Activated T-helper 17 cell treated with anti-CD3 and anti-CD28 coated beads, Interleukin-2, amount 50 U/mL, for 72 hours (primary cell): ENCODE results near the gene KIAA0825. TPM values are rescaled to one million over a fixed set of nuclear protein-coding genes. Genes with fewer than 3 reads are reported as not detected.
A peak's percentile ranks its signal among the peaks of the same experiment; 100 is the strongest.

ENCODE experiments used
- ATAC-seq: fragments of 150-1000 bp; cut with Tn5 transposase; replicated peaks from 2 replicates; pipeline ENCODE4 v1.10.0; 2021; ENCODE audit warnings: mild to moderate bottlenecking, moderate library complexity
- H3K27ac Mint-ChIP-seq: one replicate; pipeline ENCODE4 v1.8.0; 2022; ENCODE audit warnings: mixed read lengths
- H3K27me3 Mint-ChIP-seq: one replicate; pipeline ENCODE4 v1.8.0; 2022; ENCODE audit warnings: mixed read lengths
- H3K36me3 Mint-ChIP-seq: one replicate; pipeline ENCODE4 v1.8.0; 2022; ENCODE audit warnings: low read depth, mild to moderate bottlenecking, mixed read lengths
- H3K4me1 Mint-ChIP-seq: one replicate; pipeline ENCODE4 v1.8.0; 2022; ENCODE audit warnings: mixed read lengths
- H3K4me3 Mint-ChIP-seq: one replicate; pipeline ENCODE4 v1.8.0; 2022; ENCODE audit warnings: mild to moderate bottlenecking, mixed read lengths
- H3K9me3 Mint-ChIP-seq: one replicate; pipeline ENCODE4 v1.8.0; 2022; ENCODE audit warnings: mixed read lengths
- total RNA-seq, 2 donors: library from RNA; stranded (reverse); gene quantifications; one replicate each; pipeline ENCODE4 v1.2.3, GENCODE V29; 2022

The KIAA0825 gene
- total RNA-seq, 2 donors from 2014 or later: 0.97 to 1.1 TPM

DNA sequence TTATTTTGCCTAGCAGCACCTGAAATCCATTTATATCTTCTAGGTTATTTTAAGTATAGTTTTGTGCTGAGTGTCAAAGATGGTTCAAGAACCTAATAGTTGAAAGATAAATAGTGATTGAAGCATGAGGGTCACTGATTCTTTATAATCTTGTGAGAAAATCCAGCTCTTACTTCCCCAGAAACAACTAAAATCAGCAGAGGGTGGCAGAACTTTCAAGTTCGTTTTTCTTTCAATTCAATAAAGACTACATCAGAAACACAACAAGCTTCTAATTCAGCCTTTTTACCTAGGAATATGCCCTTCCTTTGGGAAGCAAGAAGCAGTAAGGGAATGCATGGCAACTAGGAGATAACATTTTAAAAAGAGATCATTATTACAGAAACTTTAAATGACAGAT is 202.6 kb downstream of the KIAA0825 start:
- H3K36me3 Mint-ChIP-seq: no peaks in the 10 kb centered on the region
- H3K27me3 Mint-ChIP-seq: no peaks in the 10 kb centered on the region
- ATAC-seq: no peak
- no peak overlapping the region for H3K4me3 Mint-ChIP-seq
- H3K4me1 Mint-ChIP-seq: no peaks in the 10 kb centered on the region
- H3K9me3 Mint-ChIP-seq: no peaks in the 10 kb centered on the region
- H3K27ac Mint-ChIP-seq: no peak overlapping the region

DNA sequence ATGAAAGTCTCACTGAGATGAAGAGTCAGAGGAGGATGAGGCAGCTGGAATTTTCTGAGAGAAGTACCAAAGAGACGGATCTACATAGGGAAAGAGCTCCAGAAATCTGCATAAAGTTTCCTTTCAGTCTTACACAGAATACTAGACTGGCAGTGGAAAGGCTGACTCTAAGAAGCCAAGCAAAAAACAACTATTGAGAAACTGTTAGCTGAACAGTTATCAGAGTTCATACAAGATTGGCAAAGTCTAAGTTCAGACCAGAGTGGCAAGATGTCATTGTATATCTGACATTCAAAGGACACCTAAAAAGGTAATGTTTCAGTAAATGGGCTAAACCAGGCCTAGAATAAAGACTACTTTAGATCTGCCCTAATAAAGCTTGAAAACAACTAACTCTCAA is 209.0 kb downstream of the KIAA0825 start:
- no peak for ATAC-seq
- Mint-ChIP-seq H3K36me3 (no peaks in the 10 kb centered on the region), H3K4me1 (no peaks in the 10 kb centered on the region), H3K9me3 (peaks cover 9% of the 10 kb centered on the region), H3K4me3 (no peak overlapping the region), H3K27me3 (no peaks in the 10 kb centered on the region), H3K27ac (no peak overlapping the region)

DNA sequence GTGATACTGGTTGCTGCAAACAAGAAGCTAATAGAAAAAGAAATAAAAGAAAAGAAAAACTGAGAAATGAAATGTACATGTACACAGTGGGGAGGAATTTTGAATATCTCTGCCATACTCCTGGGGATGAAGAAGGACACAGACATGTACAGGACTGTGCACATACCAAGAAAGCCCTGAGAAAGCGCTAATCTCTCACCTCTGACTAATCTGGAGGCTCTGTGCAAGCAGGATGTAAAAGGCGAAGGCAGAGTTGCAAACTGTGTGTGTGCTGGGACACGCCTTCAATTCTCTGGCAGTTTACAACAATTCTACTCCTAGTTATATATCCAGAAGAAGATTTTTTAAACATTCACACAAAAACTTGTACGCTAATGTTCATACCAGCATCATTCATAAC is 211.4 kb downstream of the KIAA0825 start:
- no peaks in the 10 kb centered on the region for H3K4me1 Mint-ChIP-seq
- no peak overlapping the region for H3K4me3 Mint-ChIP-seq
- no peak overlapping the region for H3K27ac Mint-ChIP-seq
- no peaks in the 10 kb centered on the region for H3K27me3 Mint-ChIP-seq
- no peak for ATAC-seq
- H3K9me3 Mint-ChIP-seq: peaks cover 9% of the 10 kb centered on the region
- no peaks in the 10 kb centered on the region for H3K36me3 Mint-ChIP-seq

DNA sequence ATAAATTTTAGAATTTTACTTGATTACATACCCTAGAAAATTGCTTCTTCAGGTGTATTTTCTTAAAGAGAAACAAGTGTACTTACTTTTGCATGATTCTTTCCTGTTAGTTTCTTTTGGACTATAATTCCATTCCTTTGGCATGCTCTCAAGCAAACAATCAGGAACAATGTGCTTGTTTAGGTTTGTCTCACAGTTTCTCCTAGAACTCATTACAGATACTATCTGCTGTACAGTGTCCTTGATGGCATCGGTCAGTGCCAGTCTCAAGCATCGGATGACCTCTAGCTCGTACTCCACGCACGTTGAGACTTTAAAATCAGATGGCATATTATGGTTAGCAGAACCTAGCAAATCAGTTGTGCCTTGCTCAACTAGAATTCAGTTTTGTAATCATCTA is 214.9 kb downstream of the KIAA0825 start:
- no peaks in the 10 kb centered on the region for H3K9me3 Mint-ChIP-seq

DNA sequence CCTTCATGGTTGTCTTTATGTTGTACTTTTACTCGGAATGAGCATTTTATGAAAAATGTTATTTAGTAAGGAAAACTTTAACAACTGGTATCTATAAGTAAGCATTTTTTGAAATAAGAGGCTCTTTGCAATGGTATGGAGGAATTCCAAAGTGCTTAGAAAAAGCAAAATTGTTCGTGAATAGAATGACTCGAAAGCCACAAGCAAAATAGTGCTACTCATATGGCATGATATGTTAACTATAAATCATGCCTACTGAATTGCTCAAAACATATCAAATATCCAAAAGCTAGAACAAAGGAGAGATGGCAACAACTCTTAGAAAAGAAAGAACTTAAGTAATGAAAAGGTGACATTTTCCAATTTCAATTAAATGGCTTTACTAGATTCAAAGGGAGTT is 216.3 kb downstream of the KIAA0825 start:
- no peak overlapping the region for H3K27ac Mint-ChIP-seq
- no peak overlapping the region for H3K4me3 Mint-ChIP-seq
- H3K9me3 Mint-ChIP-seq: no peaks in the 10 kb centered on the region
- H3K36me3 Mint-ChIP-seq: no peaks in the 10 kb centered on the region
- H3K4me1 Mint-ChIP-seq: no peaks in the 10 kb centered on the region
- no peak for ATAC-seq
- H3K27me3 Mint-ChIP-seq: no peaks in the 10 kb centered on the region

More for the DNA sequence above, 214.9 kb downstream of the KIAA0825 start:
- no peaks in the 10 kb centered on the region for H3K27me3 Mint-ChIP-seq
- H3K4me3 Mint-ChIP-seq: no peak overlapping the region
- H3K4me1 Mint-ChIP-seq: no peaks in the 10 kb centered on the region
- ATAC-seq: no peak
- no peak overlapping the region for H3K27ac Mint-ChIP-seq
- no peaks in the 10 kb centered on the region for H3K36me3 Mint-ChIP-seq

DNA sequence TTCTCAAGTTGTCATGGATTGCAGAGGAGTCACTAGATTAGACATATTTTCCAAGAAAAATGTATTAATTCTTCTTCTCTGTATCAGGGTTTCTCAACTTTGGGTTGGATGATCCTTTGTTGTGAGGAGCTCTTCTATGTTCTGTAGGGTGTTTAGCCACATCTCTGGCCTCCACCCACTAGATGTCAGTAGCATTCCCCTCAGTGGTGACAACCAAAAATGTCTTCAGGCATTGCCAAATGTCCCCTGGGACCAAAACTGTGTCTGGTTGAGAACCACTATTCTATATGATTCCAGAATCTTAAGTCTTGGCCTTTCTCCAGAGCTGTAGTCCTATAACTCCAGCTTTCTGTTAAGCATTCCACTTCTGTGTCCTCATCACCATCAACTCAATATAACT is 220.9 kb downstream of the KIAA0825 start:
- no peaks in the 10 kb centered on the region for H3K36me3 Mint-ChIP-seq
- no peak for ATAC-seq
- no peaks in the 10 kb centered on the region for H3K4me1 Mint-ChIP-seq
- H3K4me3 Mint-ChIP-seq: no peak overlapping the region
- no peaks in the 10 kb centered on the region for H3K27me3 Mint-ChIP-seq
- no peak overlapping the region for H3K27ac Mint-ChIP-seq
- no peaks in the 10 kb centered on the region for H3K9me3 Mint-ChIP-seq

DNA sequence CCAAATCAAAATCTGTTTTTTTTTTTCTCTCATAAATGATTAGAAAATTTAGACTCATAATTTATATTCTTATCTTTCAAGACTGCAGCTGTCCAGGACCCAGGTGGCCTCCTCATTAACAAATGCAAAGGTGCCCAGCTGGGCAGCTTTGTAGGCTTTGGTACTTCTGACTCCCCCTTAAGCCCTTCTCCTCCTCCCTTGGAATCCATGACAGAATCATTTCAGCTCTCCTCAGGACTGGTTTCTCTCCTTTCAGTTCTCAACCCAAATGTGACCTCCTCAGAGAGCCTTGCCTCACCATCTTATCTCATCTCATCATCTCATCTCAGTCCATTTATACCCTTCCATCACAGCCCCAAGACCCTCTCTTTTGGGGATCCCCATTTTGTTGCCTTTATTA is 221.7 kb downstream of the KIAA0825 start:
- no peaks in the 10 kb centered on the region for H3K36me3 Mint-ChIP-seq
- H3K9me3 Mint-ChIP-seq: no peaks in the 10 kb centered on the region
- H3K27me3 Mint-ChIP-seq: no peaks in the 10 kb centered on the region
- no peak overlapping the region for H3K4me3 Mint-ChIP-seq
- no peaks in the 10 kb centered on the region for H3K4me1 Mint-ChIP-seq
- ATAC-seq: no peak
- H3K27ac Mint-ChIP-seq: no peak overlapping the region

DNA sequence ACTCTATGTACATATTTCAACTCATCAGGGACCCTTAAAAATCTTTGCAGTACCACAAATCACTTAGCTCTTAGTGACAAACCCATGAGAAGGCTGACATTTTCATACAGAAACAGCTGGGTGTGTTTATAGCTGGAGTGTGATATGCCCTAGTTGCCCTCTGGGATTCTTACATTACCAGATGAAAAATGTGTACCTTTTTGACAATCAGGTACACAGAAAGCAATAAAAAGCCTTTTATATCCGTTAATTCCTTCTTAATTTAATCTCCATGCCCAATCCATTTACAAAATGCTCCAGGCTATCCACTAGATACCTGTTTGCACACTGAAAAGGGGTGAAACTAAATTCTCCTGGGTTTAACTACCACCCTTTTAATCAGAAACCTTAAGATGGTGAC is 222.9 kb downstream of the KIAA0825 start:
- Mint-ChIP-seq H3K27me3 (no peaks in the 10 kb centered on the region), H3K9me3 (no peaks in the 10 kb centered on the region), H3K4me3 (no peak overlapping the region), H3K27ac (no peak overlapping the region), H3K36me3 (no peaks in the 10 kb centered on the region), H3K4me1 (no peaks in the 10 kb centered on the region)
- ATAC-seq: no peak

DNA sequence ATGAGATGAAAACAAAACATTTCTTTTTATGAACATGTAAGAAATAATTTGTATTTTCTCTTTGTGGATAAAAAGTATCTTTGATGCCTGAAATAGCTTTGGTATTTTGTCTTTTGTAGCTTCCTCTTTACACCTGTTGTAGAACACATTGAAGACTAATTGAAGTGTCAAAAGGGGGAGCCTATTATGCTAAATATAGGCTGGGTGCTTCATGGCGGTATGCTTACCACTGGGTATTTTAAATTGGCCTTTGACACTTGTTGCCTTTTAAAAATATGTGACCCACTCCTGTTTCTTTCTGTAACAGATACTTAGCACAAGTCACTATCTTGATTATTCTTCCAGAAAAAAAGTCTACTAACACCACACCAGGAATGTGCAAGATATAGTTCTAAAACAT is 226.4 kb downstream of the KIAA0825 start:
- no peaks in the 10 kb centered on the region for H3K36me3 Mint-ChIP-seq
- H3K4me1 Mint-ChIP-seq: no peaks in the 10 kb centered on the region
- H3K9me3 Mint-ChIP-seq: no peaks in the 10 kb centered on the region
- ATAC-seq: no peak
- no peak overlapping the region for H3K27ac Mint-ChIP-seq
- H3K4me3 Mint-ChIP-seq: no peak overlapping the region
- H3K27me3 Mint-ChIP-seq: no peaks in the 10 kb centered on the region

DNA sequence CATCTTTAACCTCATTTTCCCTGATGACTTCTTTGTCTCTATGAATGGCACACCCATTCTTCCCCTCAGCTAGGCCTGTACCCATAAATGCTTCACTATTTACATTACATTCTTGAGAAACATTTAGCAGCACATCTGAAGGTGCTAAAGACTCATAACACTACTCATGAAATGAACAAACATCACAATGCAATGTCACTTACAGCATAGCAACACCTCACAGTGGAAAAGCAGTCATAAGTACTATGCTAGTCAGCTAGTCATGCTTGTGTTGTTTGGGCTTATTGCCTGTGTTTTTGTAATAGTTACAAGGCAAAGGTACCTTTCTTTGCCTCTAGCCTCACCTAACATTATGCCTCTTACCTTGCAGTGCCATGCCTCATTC is 228.9 kb downstream of the KIAA0825 start:
- no peaks in the 10 kb centered on the region for H3K36me3 Mint-ChIP-seq
- peak overlapping the region; percentile 51 for H3K27ac Mint-ChIP-seq
- no peaks in the 10 kb centered on the region for H3K27me3 Mint-ChIP-seq
- H3K4me1 Mint-ChIP-seq: no peaks in the 10 kb centered on the region
- ATAC-seq: peak; percentile 85
- H3K9me3 Mint-ChIP-seq: no peaks in the 10 kb centered on the region
- H3K4me3 Mint-ChIP-seq: no peak overlapping the region

DNA sequence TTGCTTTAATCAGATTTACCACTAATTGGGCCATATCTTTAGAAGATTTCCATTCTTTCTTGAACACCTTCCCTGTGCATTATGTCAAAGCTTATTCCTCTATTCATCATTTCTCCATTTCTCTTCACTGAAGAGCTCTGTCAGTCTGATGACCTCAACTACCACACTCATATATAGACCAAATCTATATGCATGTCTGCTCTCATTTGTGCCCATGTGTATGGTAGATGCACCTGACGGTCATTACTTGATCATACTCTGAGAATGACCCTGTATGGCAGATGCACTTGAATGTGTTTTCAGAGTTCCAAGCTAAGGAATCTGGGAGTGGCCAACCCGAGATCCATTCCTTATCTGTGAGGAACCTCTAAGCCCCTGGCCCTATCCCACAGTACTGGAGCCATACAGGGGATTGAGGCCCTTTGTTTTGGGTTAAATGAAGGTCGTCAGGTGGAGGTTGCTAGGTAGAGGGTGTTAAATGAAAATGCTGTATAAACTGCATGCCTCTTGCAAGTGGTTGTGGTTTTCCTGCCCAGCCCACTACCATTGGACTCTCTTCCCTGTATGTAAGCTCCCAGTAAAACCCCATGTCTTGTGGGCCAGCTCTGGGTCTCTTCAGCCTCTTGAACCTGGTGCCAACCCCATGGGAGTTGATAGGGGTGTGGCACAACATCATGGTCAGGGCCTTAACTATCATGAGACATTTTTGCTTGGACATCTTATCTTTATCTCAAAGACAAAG is 229.5 kb downstream of the KIAA0825 start:
- Mint-ChIP-seq H3K27ac (peak overlapping the region; percentile 51), H3K27me3 (no peaks in the 10 kb centered on the region), H3K9me3 (no peaks in the 10 kb centered on the region), H3K36me3 (no peaks in the 10 kb centered on the region), H3K4me1 (no peaks in the 10 kb centered on the region), H3K4me3 (no peak overlapping the region)
- ATAC-seq: peak; percentile 39

DNA sequence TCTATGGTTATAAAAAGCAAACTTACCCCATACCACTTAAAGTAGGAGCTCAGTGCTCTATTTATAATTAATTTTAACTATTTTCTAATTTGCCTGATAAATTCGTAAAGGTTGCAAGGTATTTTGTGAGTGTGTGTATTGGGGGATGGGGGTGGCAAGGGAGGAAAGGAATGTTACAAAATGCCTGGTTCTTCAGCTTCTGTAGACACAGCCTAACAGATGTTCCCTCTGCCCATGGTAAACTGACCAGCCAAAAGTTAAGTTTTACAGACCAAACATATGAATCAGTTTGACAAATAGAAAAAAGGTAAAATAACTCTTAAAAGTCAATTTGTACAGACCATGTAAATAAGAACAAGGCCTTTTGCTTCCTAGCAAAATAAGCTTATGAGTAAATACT is 232.6 kb downstream of the KIAA0825 start:
- H3K4me3 Mint-ChIP-seq: no peak overlapping the region
- H3K27ac Mint-ChIP-seq: no peak overlapping the region
- ATAC-seq: no peak
- H3K4me1 Mint-ChIP-seq: no peaks in the 10 kb centered on the region
- H3K9me3 Mint-ChIP-seq: no peaks in the 10 kb centered on the region
- H3K36me3 Mint-ChIP-seq: no peaks in the 10 kb centered on the region
- no peaks in the 10 kb centered on the region for H3K27me3 Mint-ChIP-seq

DNA sequence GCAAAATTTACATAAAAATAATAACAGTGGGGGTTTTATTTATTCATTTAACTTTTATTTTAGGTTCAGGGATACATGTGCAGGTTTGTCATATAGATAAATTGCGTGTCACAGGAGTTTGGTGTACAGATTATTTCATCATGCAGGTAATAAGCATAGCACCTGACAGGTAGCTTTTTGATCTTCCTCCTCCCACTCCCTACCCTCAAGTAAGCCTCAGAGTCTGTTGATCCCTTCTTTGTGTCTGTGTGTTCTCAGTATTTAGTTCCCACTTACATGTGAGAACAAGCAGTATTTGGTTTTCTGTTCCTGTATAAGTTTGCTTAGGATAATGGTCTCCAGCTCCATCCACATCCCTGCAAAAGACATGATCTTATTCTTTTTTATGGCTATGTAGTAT is 240.3 kb downstream of the KIAA0825 start:
- no peak for ATAC-seq
- H3K9me3 Mint-ChIP-seq: no peaks in the 10 kb centered on the region
- no peak overlapping the region for H3K4me3 Mint-ChIP-seq

DNA sequence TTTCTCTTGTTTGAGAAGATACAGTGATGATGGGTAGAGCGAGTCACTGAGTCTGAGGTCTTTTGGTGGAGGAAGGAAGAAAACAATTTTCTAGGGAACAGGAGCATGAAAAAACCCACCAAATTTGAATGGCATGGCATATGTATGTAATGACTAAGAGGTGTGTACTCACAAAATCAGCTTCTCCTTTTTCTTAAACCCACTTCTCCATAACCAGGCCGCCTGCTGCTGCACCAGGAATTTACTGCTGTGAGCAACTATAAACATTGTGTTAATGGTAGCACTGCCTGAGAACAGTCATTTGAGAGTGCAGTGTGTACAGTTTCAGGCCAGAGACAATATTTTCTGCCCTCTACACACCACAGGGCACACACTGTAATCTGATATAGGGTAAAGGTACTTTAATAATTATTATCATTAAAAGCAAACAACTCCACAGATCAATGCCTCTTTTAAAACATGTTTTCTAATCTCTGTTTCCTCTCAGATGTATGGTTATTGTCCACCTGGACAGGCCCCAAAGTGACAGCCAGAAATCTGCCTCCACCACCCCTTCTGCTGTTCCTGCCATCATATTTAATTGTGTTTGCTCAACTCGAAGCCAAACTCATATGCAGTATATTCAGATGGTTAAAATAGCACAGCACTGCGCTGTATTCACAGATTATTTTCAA is 241.6 kb downstream of the KIAA0825 start:
- H3K36me3 Mint-ChIP-seq: no peaks in the 10 kb centered on the region
- ATAC-seq: no peak
- no peaks in the 10 kb centered on the region for H3K27me3 Mint-ChIP-seq
- no peak overlapping the region for H3K27ac Mint-ChIP-seq
- no peaks in the 10 kb centered on the region for H3K9me3 Mint-ChIP-seq
- H3K4me3 Mint-ChIP-seq: no peak overlapping the region
- H3K4me1 Mint-ChIP-seq: no peaks in the 10 kb centered on the region

More for the DNA sequence above, 240.3 kb downstream of the KIAA0825 start:
- H3K4me1 Mint-ChIP-seq: no peaks in the 10 kb centered on the region
- H3K36me3 Mint-ChIP-seq: no peaks in the 10 kb centered on the region
- no peak overlapping the region for H3K27ac Mint-ChIP-seq
- H3K27me3 Mint-ChIP-seq: no peaks in the 10 kb centered on the region

DNA sequence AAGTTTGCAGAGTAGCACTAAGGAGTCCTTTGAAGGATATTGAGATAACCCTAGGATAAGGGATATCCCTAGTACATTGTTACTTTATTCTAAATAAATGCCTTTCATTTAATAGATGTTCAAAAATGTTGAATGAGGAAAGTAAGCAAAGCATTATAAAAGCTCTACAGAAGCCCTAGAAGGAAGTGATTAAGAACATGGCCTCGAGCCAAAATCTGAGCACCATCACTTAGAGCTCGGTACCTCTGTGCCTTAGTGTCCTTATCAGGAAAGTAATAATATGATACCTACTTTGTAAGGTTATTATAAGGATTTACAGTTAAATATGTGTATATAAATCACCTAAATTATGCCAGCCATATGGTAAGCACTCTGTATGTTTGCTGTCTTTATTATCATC is 242.6 kb downstream of the KIAA0825 start:
- no peaks in the 10 kb centered on the region for H3K27me3 Mint-ChIP-seq
- H3K9me3 Mint-ChIP-seq: no peaks in the 10 kb centered on the region
- H3K4me3 Mint-ChIP-seq: no peak overlapping the region
- H3K4me1 Mint-ChIP-seq: no peaks in the 10 kb centered on the region
- no peaks in the 10 kb centered on the region for H3K36me3 Mint-ChIP-seq
- H3K27ac Mint-ChIP-seq: no peak overlapping the region
- no peak for ATAC-seq
